Measurements from ENCODE around the gene OR8J3.

DNA sequence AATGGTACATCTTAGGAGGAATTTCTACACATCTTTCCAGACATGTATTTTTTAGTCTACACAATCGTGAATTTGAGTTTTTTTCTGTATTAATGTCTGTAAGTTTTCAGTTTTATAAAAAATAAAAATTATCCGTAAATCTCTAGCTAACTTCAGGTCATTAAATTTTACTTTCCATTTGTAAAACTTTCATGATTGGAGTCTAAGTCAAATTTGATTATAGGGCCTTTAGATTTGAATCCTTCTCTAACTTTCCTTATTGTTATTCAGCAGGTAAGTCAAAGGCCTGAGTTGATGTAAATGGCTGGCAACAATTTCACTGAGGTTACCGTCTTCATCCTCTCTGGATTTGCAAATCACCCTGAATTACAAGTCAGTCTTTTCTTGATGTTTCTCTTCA is 47.0 kb downstream of the OR8J3 start, which contains the start of gene OR8I2:
- TF ChIP-seq CTCF (IDR thresholded peaks at IDR 0.05 in 4 of 5, conservative IDR thresholded peaks at IDR 0.05 in 1 of 5) (no peak), POLR2A (IDR thresholded peaks at IDR 0.05) (no peak)

Data from gastrocnemius medialis (tissue), 4 donors.